HepG2 (cell line): ENCODE results near the gene PIEZO1.

Experiments
- CREM ChIP-seq, 2 experiments: sonication (generic) in 1 of 2; formaldehyde crosslinking in 1 of 2; IDR thresholded peaks; 2 replicates each; pipeline versions ENCODE4 v1.4.0 to v1.6.1; 2016 to 2020; ENCODE audit warnings: antibody characterized with exemption in 1 of 2, mild to moderate bottlenecking in 1 of 2, missing genetic modification reagents in 1 of 2
- CTCF ChIP-seq: sonication (generic); formaldehyde crosslinking; IDR thresholded peaks from 2 replicates; pipeline ENCODE4 v1.5.0; 2020; ENCODE audit warnings: mild to moderate bottlenecking, missing genetic modification reagents, moderate library complexity
- HES4 ChIP-seq: sonication (generic); formaldehyde crosslinking; IDR thresholded peaks from 2 replicates; pipeline ENCODE4 v1.9.0; 2021; ENCODE audit warnings: mild to moderate bottlenecking, missing genetic modification reagents, borderline replicate concordance
- NFYB ChIP-seq: sonication (generic); formaldehyde crosslinking; IDR thresholded peaks from 2 replicates; pipeline ENCODE4 v1.4.0; 2020; ENCODE audit warnings: missing genetic modification reagents
- PBX2 ChIP-seq: IDR thresholded peaks from 2 replicates; pipeline ENCODE4 v1.6.1; 2016; ENCODE audit warnings: control low read depth
- POLR2AphosphoS5 ChIP-seq: IDR thresholded peaks from 2 replicates; pipeline ENCODE4 v1.6.1; 2012; ENCODE audit warnings: low read depth, low read length
- SRF ChIP-seq: IDR thresholded peaks from 2 replicates; pipeline ENCODE4 v1.6.1; 2011; ENCODE audit warnings: mild to moderate bottlenecking, low read depth, low read length, moderate library complexity
- TCF7L2 ChIP-seq: IDR thresholded peaks from 2 replicates; pipeline ENCODE4 v1.6.1; 2011; ENCODE audit warnings: mild to moderate bottlenecking, low read depth, low read length, moderate library complexity
- ZNF580 ChIP-seq: IDR thresholded peaks from 2 replicates; pipeline ENCODE4 v1.6.1; 2016; ENCODE audit warnings: low read depth, borderline replicate concordance
- ZNF644 ChIP-seq: IDR thresholded peaks from 2 replicates; pipeline ENCODE4 v1.6.1; 2016; ENCODE audit warnings: low read depth

- TF ChIP-seq ZNF644 (no peak), NFYB (CRISPR knock-in tag) (no peak), CTCF (no peak), SRF (no peak), POLR2AphosphoS5 (no peak), CREM (IDR thresholded peaks at IDR 0.05) (no peak), CREM (CRISPR knock-in tag; IDR thresholded peaks at IDR 0.05) (no peak), ZNF580 (CRISPR knock-in tag) (no peak), TCF7L2 (no peak), PBX2 (CRISPR knock-in tag) (no peak), HES4 (CRISPR knock-in tag) (no peak)
Observed at GRCh38 chr16:88723911-88724310, 61.1 kb downstream of the PIEZO1 start.
